Duodenal mucosa (tissue), 2 donors: Measurements from ENCODE around the gene ARHGAP15.

Experiments used
- H3K27ac ChIP-seq: one replicate; pipeline ENCODE4 v1.7.0; 2013; ENCODE audit warnings: low read depth, low read length
- H3K27me3 ChIP-seq, 2 donors: one replicate each; pipeline ENCODE4 v1.7.0; 2013; ENCODE audit warnings: low read length in 2 of 2, control low read depth in 1 of 2; ENCODE audit not compliant: insufficient read depth in 2 of 2, control insufficient read depth in 1 of 2
- H3K36me3 ChIP-seq, 2 donors: one replicate each; pipeline ENCODE4 v1.7.0; 2013; ENCODE audit warnings: low read length in 2 of 2, control low read depth in 1 of 2; ENCODE audit not compliant: insufficient read depth in 2 of 2, control insufficient read depth in 1 of 2
- H3K4me1 ChIP-seq, 2 donors: one replicate each; pipeline ENCODE4 v1.7.0; 2013; ENCODE audit warnings: low read length in 2 of 2, control low read depth in 1 of 2; ENCODE audit not compliant: insufficient read depth in 2 of 2, control insufficient read depth in 1 of 2
- H3K4me3 ChIP-seq, 2 donors: one replicate each; pipeline ENCODE4 v1.7.0; 2013; ENCODE audit warnings: low read length in 2 of 2, low read depth in 1 of 2
- H3K9ac ChIP-seq, 2 donors: one replicate each; pipeline ENCODE4 v1.7.0; 2013; ENCODE audit warnings: low read length in 2 of 2, low read depth in 1 of 2
- H3K9me3 ChIP-seq, 2 donors: one replicate each; pipeline ENCODE4 v1.7.0; 2013; ENCODE audit warnings: low read length in 2 of 2, control low read depth in 1 of 2; ENCODE audit not compliant: control insufficient read depth in 1 of 2

The ARHGAP15 gene

GRCh38 chr2:143163499-143163898, 34.3 kb downstream of the ARHGAP15 start:
- no peaks in the 10 kb centered on the region for H3K9me3 ChIP-seq
- no peak overlapping the region for H3K9ac ChIP-seq
- no peaks in the 10 kb centered on the region for H3K4me1 ChIP-seq
- H3K36me3 ChIP-seq: no peaks in the 10 kb centered on the region
- no peaks in the 10 kb centered on the region for H3K27me3 ChIP-seq
- no peak overlapping the region for H3K27ac ChIP-seq
- no peak overlapping the region for H3K4me3 ChIP-seq

- H3K36me3 ChIP-seq: no peaks in the 10 kb centered on the region
- no peak overlapping the region for H3K27ac ChIP-seq
- no peak overlapping the region for H3K4me3 ChIP-seq
- H3K4me1 ChIP-seq: no peaks in the 10 kb centered on the region
- H3K9ac ChIP-seq: no peak overlapping the region
- H3K27me3 ChIP-seq: no peaks in the 10 kb centered on the region
- H3K9me3 ChIP-seq: no peaks in the 10 kb centered on the region
These were observed 36.1 kb downstream of the ARHGAP15 start for GRCh38 chr2:143165291-143165690.

- H3K4me1 ChIP-seq: no peaks in the 10 kb centered on the region
- no peak overlapping the region for H3K9ac ChIP-seq
- no peaks in the 10 kb centered on the region for H3K27me3 ChIP-seq
- H3K9me3 ChIP-seq: no peaks in the 10 kb centered on the region
- no peak overlapping the region for H3K27ac ChIP-seq
- H3K4me3 ChIP-seq: no peak overlapping the region
- H3K36me3 ChIP-seq: no peaks in the 10 kb centered on the region
These were observed 39.9 kb downstream of the ARHGAP15 start for GRCh38 chr2:143169105-143169504.

- Histone ChIP-seq H3K27me3 (no peaks in the 10 kb centered on the region), H3K9me3 (no peaks in the 10 kb centered on the region)
These were observed 42.6 kb downstream of the ARHGAP15 start for GRCh38 chr2:143171817-143172216.

GRCh38 chr2:143175438-143175837, 46.2 kb downstream of the ARHGAP15 start:
- no peaks in the 10 kb centered on the region for H3K9me3 ChIP-seq
- no peak overlapping the region for H3K9ac ChIP-seq
- no peaks in the 10 kb centered on the region for H3K27me3 ChIP-seq
- no peak overlapping the region for H3K4me3 ChIP-seq
- H3K36me3 ChIP-seq: no peaks in the 10 kb centered on the region
- no peaks in the 10 kb centered on the region for H3K4me1 ChIP-seq
- no peak overlapping the region for H3K27ac ChIP-seq

More at GRCh38 chr2:143171817-143172216, 42.6 kb downstream of the ARHGAP15 start:
- H3K9ac ChIP-seq: no peak overlapping the region
- no peaks in the 10 kb centered on the region for H3K4me1 ChIP-seq
- no peak overlapping the region for H3K4me3 ChIP-seq
- no peak overlapping the region for H3K27ac ChIP-seq
- no peaks in the 10 kb centered on the region for H3K36me3 ChIP-seq

- no peaks in the 10 kb centered on the region for H3K36me3 ChIP-seq
- no peaks in the 10 kb centered on the region for H3K4me1 ChIP-seq
- H3K9me3 ChIP-seq: peaks cover 0 to 8% of the 10 kb centered on the region in 2 donors
- H3K27me3 ChIP-seq: no peaks in the 10 kb centered on the region
- H3K4me3 ChIP-seq: no peak overlapping the region
- H3K9ac ChIP-seq: no peak overlapping the region
- H3K27ac ChIP-seq: no peak overlapping the region
These were observed 47.4 kb downstream of the ARHGAP15 start for GRCh38 chr2:143176606-143177005.

- no peaks in the 10 kb centered on the region for H3K4me1 ChIP-seq
- H3K36me3 ChIP-seq: no peaks in the 10 kb centered on the region
- peak overlapping the region in 1 of 2 donors; percentile 40 for H3K4me3 ChIP-seq
- no peaks in the 10 kb centered on the region for H3K27me3 ChIP-seq
- peaks cover 0 to 8% of the 10 kb centered on the region in 2 donors for H3K9me3 ChIP-seq
- no peak overlapping the region for H3K9ac ChIP-seq
- H3K27ac ChIP-seq: no peak overlapping the region
These were observed 48.0 kb downstream of the ARHGAP15 start for GRCh38 chr2:143177096-143177786.

- Histone ChIP-seq H3K4me1 (no peaks in the 10 kb centered on the region), H3K9me3 (peaks cover 0 to 8% of the 10 kb centered on the region in 2 donors), H3K4me3 (no peak overlapping the region), H3K27ac (no peak overlapping the region), H3K36me3 (no peaks in the 10 kb centered on the region), H3K9ac (no peak overlapping the region), H3K27me3 (no peaks in the 10 kb centered on the region)
These were observed 52.3 kb downstream of the ARHGAP15 start for GRCh38 chr2:143181494-143181893.

GRCh38 chr2:143182649-143183048, 53.4 kb downstream of the ARHGAP15 start:
- Histone ChIP-seq H3K27me3 (no peaks in the 10 kb centered on the region), H3K27ac (no peak overlapping the region), H3K4me1 (no peaks in the 10 kb centered on the region), H3K9me3 (peaks cover 0 to 8% of the 10 kb centered on the region in 2 donors), H3K36me3 (no peaks in the 10 kb centered on the region), H3K4me3 (no peak overlapping the region), H3K9ac (no peak overlapping the region)

GRCh38 chr2:143183804-143184463, 54.7 kb downstream of the ARHGAP15 start:
- Histone ChIP-seq H3K9ac (no peak overlapping the region), H3K4me3 (no peak overlapping the region), H3K9me3 (peaks cover 0 to 8% of the 10 kb centered on the region in 2 donors), H3K27me3 (no peaks in the 10 kb centered on the region), H3K27ac (no peak overlapping the region), H3K4me1 (no peaks in the 10 kb centered on the region), H3K36me3 (no peaks in the 10 kb centered on the region)
